OCI-M2 (cell line): ENCODE measurements around the gene MSGN1.

Experiments used
- DNase-seq: peaks from one replicate; lab custom pipeline; 2025; ENCODE audit not compliant: unreplicated experiment; lab: John Stamatoyannopoulos, UW

The MSGN1 gene

DNA sequence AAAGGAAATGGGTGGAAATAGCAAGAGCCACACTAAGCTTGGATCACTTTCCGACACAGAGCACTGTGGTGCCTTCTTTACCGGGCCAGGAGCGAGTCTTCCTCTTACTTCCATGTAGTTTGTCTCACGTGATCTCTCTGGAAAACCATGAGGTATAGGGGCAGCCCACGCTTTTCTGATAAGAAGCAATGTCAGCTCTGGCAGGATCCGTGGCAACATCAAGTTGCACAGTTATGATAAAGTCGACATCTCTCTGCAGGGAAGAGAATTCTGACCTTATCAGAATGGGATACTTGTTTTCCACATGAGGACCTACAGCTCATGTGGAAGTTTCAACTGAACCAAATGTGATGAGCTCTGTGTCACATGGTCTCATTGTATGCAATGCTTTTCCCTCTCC is 29.5 kb downstream of the MSGN1 start:
- no peak for DNase-seq

DNA sequence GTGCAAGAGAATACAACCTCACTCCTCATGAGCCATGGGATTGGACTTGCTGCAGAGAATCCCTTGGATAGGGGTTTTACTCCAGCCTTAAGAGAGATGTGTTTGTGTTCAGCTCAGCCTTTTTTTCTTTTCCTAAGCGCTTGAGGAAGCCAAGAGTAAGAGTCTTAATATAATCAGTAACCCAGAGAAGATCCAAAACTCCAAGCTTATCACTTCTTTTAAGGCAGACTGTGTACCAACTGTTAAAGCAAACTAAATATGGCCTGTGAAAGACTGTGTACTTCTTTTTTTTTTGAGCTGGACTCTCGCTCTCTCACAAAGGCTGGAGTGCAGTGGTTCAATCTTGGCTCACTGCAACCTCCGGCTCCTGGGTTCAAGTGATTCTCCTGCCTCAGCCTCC is 30.4 kb downstream of the MSGN1 start:
- DNase-seq = no peak

- no peak for DNase-seq
Observed at GRCh38 chr2:17847236-17847635, 31.0 kb downstream of the MSGN1 start.

DNA sequence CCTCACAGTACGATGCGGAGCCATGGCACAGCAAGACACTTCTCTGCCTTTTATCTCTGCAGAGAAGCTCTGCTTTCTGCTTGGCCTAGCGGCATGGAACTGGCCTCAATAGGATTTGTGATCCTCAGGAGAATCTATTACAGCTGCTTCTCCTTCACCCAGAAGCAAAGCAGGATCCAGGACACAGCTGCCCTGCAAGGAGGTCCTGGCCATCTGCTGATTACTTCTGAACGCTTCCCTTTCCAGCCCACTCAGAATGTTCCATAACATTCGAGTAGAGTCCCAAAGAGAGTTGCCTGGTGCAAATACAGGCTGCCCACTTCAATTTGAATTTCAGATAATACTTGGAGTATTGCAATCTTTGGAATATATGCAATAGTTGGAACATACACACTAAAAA is 33.0 kb downstream of the MSGN1 start:
- DNase-seq = no peak

DNA sequence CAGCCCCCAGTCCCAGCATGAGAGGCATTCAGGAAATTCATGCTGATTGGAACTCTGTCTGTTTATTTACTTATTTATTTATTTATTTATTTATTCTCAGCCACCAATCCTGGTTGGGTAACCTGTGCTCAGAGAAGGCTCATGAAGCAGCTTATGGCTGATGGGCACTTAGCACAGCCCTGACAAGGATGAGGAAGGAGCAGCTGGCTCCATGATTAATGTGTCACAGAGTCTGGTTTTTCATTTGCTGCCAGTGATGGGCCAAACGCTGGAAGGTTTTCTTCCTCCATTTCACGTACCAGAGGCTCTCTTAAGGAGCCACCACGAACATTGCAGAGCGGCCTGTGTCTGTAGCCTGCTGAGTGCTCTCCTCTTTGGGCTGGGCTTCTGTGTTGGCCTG is 33.9 kb downstream of the MSGN1 start:
- no peak for DNase-seq

GRCh38 chr2:17851731-17852585 is 35.7 kb downstream of the MSGN1 start:
- no peak for DNase-seq

- DNase-seq = no peak
Observed at GRCh38 chr2:17853799-17854198, 37.5 kb downstream of the MSGN1 start.

DNA sequence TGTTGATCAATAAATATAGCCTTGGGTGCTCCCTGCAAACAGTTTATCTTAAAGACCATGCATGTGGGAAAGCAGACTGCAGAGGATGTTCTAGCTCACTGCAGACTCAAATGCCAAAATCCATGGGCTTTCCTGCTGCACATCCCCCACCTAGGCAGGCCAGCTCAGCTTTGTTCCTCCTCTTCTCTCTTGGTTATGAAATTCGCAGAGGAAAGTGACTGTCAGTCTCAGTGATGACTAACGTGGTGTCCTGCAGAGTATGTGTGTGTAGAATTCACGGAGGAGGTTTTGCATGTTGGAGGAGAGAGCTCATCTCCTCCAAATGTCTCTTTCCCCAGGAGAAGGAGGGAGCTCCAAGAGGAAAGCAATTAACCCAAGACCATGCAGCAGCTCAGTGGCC is 40.8 kb downstream of the MSGN1 start:
- DNase-seq = no peak

- DNase-seq = no peak
Observed at GRCh38 chr2:17858064-17858463, 41.8 kb downstream of the MSGN1 start.

- no peak for DNase-seq
Observed at GRCh38 chr2:17863539-17863938, 47.3 kb downstream of the MSGN1 start.

DNA sequence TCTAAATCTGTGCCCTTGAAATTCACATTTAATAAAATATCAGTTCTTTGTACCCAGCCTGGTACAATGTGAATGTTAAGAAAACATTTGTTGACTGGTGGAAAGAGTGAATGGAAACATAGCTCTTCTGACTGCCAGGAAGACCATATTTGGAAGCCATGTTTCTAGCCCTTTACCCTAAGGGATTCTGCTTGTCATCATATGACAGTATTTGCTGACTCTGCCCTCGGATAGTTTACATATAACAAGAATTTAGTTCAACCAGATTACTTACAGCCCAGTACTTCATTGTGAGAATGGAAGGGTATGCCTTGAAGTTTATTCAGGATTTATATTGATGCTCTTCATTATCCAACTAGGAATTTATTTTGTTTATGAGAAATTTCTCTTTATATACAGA is 48.4 kb downstream of the MSGN1 start:
- DNase-seq = no peak

GRCh38 chr2:17867133-17867532 is 50.9 kb downstream of the MSGN1 start:
- no peak for DNase-seq
